Upper lobe of left lung (tissue), 6 donors: Measurements from ENCODE around the gene PTN. TPM values are rescaled to one million over a fixed set of nuclear protein-coding genes. Genes with fewer than 3 reads are reported as not detected.

Experiments used
- ATAC-seq, 2 donors: fragments of 200-7000 bp; cut with Tn5 transposase; one replicate each; pipeline ENCODE4 v1.9.1; 2022; ENCODE audit warnings: mild to moderate bottlenecking in 2 of 2, moderate library complexity in 2 of 2; ENCODE audit not compliant: low FRiP score in 2 of 2
- DNase-seq, 2 donors: peaks; one replicate each; pipeline ENCODE4 v3.0.0-alpha.2; 2019 to 2020
- H3K27ac ChIP-seq, 4 donors: fragments of 200-600 bp; sonication (generic); one replicate each; pipeline ENCODE4 v1.5.1; 2016 to 2019
- H3K27me3 ChIP-seq, 4 donors: fragments of 200-600 bp; sonication (generic); one replicate each; pipeline ENCODE4 v1.5.1; 2017 to 2019
- H3K36me3 ChIP-seq, 4 donors: fragments of 200-600 bp; sonication (generic); one replicate each; pipeline ENCODE4 v1.5.1; 2016 to 2019
- H3K4me1 ChIP-seq, 4 donors: fragments of 200-600 bp; sonication (generic); one replicate each; pipeline ENCODE4 v1.5.1; 2018 to 2019
- H3K4me3 ChIP-seq, 4 donors: fragments of 200-600 bp; sonication (generic); one replicate each; pipeline ENCODE4 v1.5.1; 2017 to 2019; ENCODE audit warnings: mild to moderate bottlenecking in 2 of 4, moderate library complexity in 1 of 4
- H3K9me3 ChIP-seq, 4 donors: fragments of 200-600 bp; sonication (generic); one replicate each; pipeline ENCODE4 v1.5.1; 2018 to 2019
- CTCF ChIP-seq, 6 experiments: fragments of 450-650 bp in 4 of 6; fragments of 200-600 bp in 2 of 6; sonication (generic) in 2 of 6; IDR thresholded peaks; one replicate each; pipeline ENCODE4 v1.5.1; 2016 to 2019; ENCODE audit warnings: antibody characterized with exemption in 6 of 6
- EP300 ChIP-seq, 4 donors: sonication (generic); formaldehyde crosslinking; IDR thresholded peaks; one replicate each; pipeline ENCODE4 v1.5.1; 2017; ENCODE audit warnings: antibody characterized with exemption in 4 of 4, control low read depth in 2 of 4
- POLR2A ChIP-seq, 4 donors: fragments of 450-650 bp; IDR thresholded peaks; one replicate each; pipeline ENCODE4 v1.5.1; 2016 to 2017; ENCODE audit warnings: antibody characterized with exemption in 4 of 4, mild to moderate bottlenecking in 2 of 4
- POLR2AphosphoS5 ChIP-seq, 2 donors: sonication (generic); formaldehyde crosslinking; IDR thresholded peaks; one replicate each; pipeline ENCODE4 v1.5.1; 2017; ENCODE audit warnings: antibody characterized with exemption in 2 of 2
- WGBS, 2 donors: methylation state at CpG; one replicate each; pipeline ENCODE4 v1.1.5; 2017 to 2018; 5-methylcytosine and 5-hydroxymethylcytosine counted together
- total RNA-seq, 6 donors: library from RNA; depleted of rRNA in 4 of 6; stranded (reverse); fragments of >200 nt in 4 of 6; gene quantifications; one replicate each; pipeline versions ENCODE4 v1.1.0 to v1.2.1, GENCODE V29; 2016 to 2021
- donor health status: DM: no; HTN: no; CAD: no; lungs with moderate emphysema.
- donor health status: DM: no; HTN: yes; CAD: no; lungs with severe emphysema.

The PTN gene
- total RNA-seq, 6 donors from 2014 or later, result 2.4 to 10.3 (median 3.3) TPM

GRCh38 chr7:137231167-137231566 is 112.4 kb downstream of the PTN start:
- Histone ChIP-seq H3K9me3 (no peaks in the 10 kb centered on the region), H3K27ac (no peak overlapping the region), H3K4me1 (no peaks in the 10 kb centered on the region), H3K36me3 (no peaks in the 10 kb centered on the region), H3K27me3 (no peaks in the 10 kb centered on the region), H3K4me3 (no peak overlapping the region)
- WGBS, 2 donors, result 79 to 85% methylated on average over 2 of the region's 2 CpGs
- ATAC-seq, result no peak
- no peak for DNase-seq
- TF ChIP-seq EP300 (IDR thresholded peaks at IDR 0.05) (no peak), POLR2AphosphoS5 (IDR thresholded peaks at IDR 0.05) (no peak)

GRCh38 chr7:137221467-137221866 is 122.1 kb downstream of the PTN start:
- Histone ChIP-seq H3K27ac (no peak overlapping the region), H3K4me1 (no peaks in the 10 kb centered on the region), H3K36me3 (no peaks in the 10 kb centered on the region), H3K4me3 (no peak overlapping the region), H3K9me3 (no peaks in the 10 kb centered on the region), H3K27me3 (no peaks in the 10 kb centered on the region)
- DNase-seq (no peak), ATAC-seq (no peak)
- 77 to 80% methylated on average over 3 of the region's 3 CpGs for WGBS, 2 donors
- TF ChIP-seq POLR2A (IDR thresholded peaks at IDR 0.05) (no peak), EP300 (IDR thresholded peaks at IDR 0.05) (no peak), CTCF (IDR thresholded peaks at IDR 0.05) (no peak), POLR2AphosphoS5 (IDR thresholded peaks at IDR 0.05) (no peak)

GRCh38 chr7:137213744-137214143 is 129.8 kb downstream of the PTN start:
- ATAC-seq, result no peak
- Histone ChIP-seq H3K4me3 (no peak overlapping the region), H3K27me3 (no peaks in the 10 kb centered on the region), H3K36me3 (no peaks in the 10 kb centered on the region), H3K27ac (no peak overlapping the region), H3K9me3 (no peaks in the 10 kb centered on the region), H3K4me1 (no peaks in the 10 kb centered on the region)
- 85 to 86% methylated on average over 2 of the region's 2 CpGs for WGBS, 2 donors
- no peak for TF ChIP-seq POLR2A (IDR thresholded peaks at IDR 0.05)
- TF ChIP-seq CTCF (IDR thresholded peaks at IDR 0.05), result no peak
- TF ChIP-seq EP300 (IDR thresholded peaks at IDR 0.05), result no peak
- TF ChIP-seq POLR2AphosphoS5 (IDR thresholded peaks at IDR 0.05), result no peak
- no peak for DNase-seq

- ATAC-seq, result no peak
- WGBS, 2 donors, result 61 to 64% methylated on average over 5 of the region's 5 CpGs
Observed at GRCh38 chr7:137209151-137209817, 134.2 kb downstream of the PTN start.

GRCh38 chr7:137206770-137207169 is 136.8 kb downstream of the PTN start:
- H3K27me3 ChIP-seq, result no peaks in the 10 kb centered on the region
- no peak overlapping the region for H3K4me3 ChIP-seq
- TF ChIP-seq POLR2A (IDR thresholded peaks at IDR 0.05) (no peak), CTCF (IDR thresholded peaks at IDR 0.05) (no peak), POLR2AphosphoS5 (IDR thresholded peaks at IDR 0.05) (no peak), EP300 (IDR thresholded peaks at IDR 0.05) (no peak)
- H3K27ac ChIP-seq, result no peak overlapping the region
- H3K36me3 ChIP-seq, result no peaks in the 10 kb centered on the region
- no peaks in the 10 kb centered on the region for H3K4me1 ChIP-seq
- no peak for ATAC-seq
- no peaks in the 10 kb centered on the region for H3K9me3 ChIP-seq
- no peak for DNase-seq

More at GRCh38 chr7:137209151-137209817, 134.2 kb downstream of the PTN start:
- H3K4me3 ChIP-seq, result no peak overlapping the region
- no peaks in the 10 kb centered on the region for H3K4me1 ChIP-seq
- H3K27me3 ChIP-seq, result no peaks in the 10 kb centered on the region
- no peaks in the 10 kb centered on the region for H3K9me3 ChIP-seq
- DNase-seq, result no peak
- H3K36me3 ChIP-seq, result no peaks in the 10 kb centered on the region
- TF ChIP-seq POLR2AphosphoS5 (IDR thresholded peaks at IDR 0.05) (no peak), EP300 (IDR thresholded peaks at IDR 0.05) (no peak), POLR2A (IDR thresholded peaks at IDR 0.05) (no peak), CTCF (IDR thresholded peaks at IDR 0.05) (no peak)
- no peak overlapping the region for H3K27ac ChIP-seq
